B cell (primary cell): ENCODE data around the gene MMP8.

Experiments used
- CTCF ChIP-seq: fragments of 200-600 bp; IDR thresholded peaks from one replicate; pipeline ENCODE4 v1.8.0; 2022; ENCODE audit warnings: antibody characterized with exemption, mild to moderate bottlenecking
- EZH2 ChIP-seq: IDR thresholded peaks from 2 replicates; pipeline ENCODE4 v1.6.1; 2012; ENCODE audit warnings: borderline replicate concordance, low read depth, mild to moderate bottlenecking, moderate library complexity, low read length; ENCODE audit not compliant: insufficient read depth, poor library complexity, severe bottlenecking

GRCh38 chr11:102722821-102723220, 1.9 kb downstream of the MMP8 start:
- TF ChIP-seq CTCF (no peak), EZH2 (no peak)
